CD4-positive, alpha-beta T cell (primary cell): ENCODE results near the gene KMO. TPM values are rescaled to one million over a fixed set of nuclear protein-coding genes. Genes with fewer than 3 reads are reported as not detected.

ENCODE experiments used
- ATAC-seq: fragments of 200-7000 bp; cut with Tn5 transposase; one replicate; pipeline ENCODE4 v1.10.0; 2022; ENCODE audit warnings: mild to moderate bottlenecking; ENCODE audit not compliant: poor library complexity
- CTCF ChIA-PET: fragments of 350-600 bp; sonication (Branson Sonifier 250); formaldehyde crosslinking; loops from one replicate; lab custom pipeline; 2021; ENCODE audit warnings: antibody characterized with exemption, inconsistent platforms; lab: Charles Lee
- POLR2A ChIA-PET: fragments of 350-600 bp; sonication (Branson Sonifier 250); formaldehyde crosslinking; loops from one replicate; lab custom pipeline; 2021; ENCODE audit warnings: antibody characterized with exemption, inconsistent platforms; lab: Charles Lee
- DNase-seq, 14 experiments: peaks; one replicate each; pipeline ENCODE4 v3.0.0-alpha.2; 2013 to 2020; ENCODE audit warnings: mixed read lengths in 2 of 14
- H3K27ac ChIP-seq, 2 donors: one replicate each; pipeline versions ENCODE4 v1.5.1 to v1.7.0; 2013; ENCODE audit warnings: low read length in 2 of 2, low read depth in 1 of 2, mild to moderate bottlenecking in 1 of 2
- H3K27me3 ChIP-seq, 2 experiments: 1 replicate in 1 of 2; 2 replicates in 1 of 2; pipeline versions ENCODE4 v1.6.1 to v1.7.0; 2013; ENCODE audit warnings: low read length in 2 of 2, control low read depth in 1 of 2, mild to moderate bottlenecking in 1 of 2, moderate library complexity in 1 of 2; ENCODE audit not compliant: insufficient read depth in 2 of 2, control insufficient read depth in 1 of 2
- H3K36me3 ChIP-seq: one replicate; pipeline ENCODE4 v1.6.1; 2013; ENCODE audit warnings: low read length, control low read depth; ENCODE audit not compliant: insufficient read depth
- H3K4me1 ChIP-seq: one replicate; pipeline ENCODE4 v1.6.1; 2013; ENCODE audit warnings: low read length, control low read depth; ENCODE audit not compliant: insufficient read depth
- H3K4me3 ChIP-seq: one replicate; pipeline ENCODE4 v1.5.1; 2013; ENCODE audit warnings: mild to moderate bottlenecking, low read length, moderate library complexity
- H3K9me3 ChIP-seq, 2 experiments: 1 replicate in 1 of 2; 2 replicates in 1 of 2; pipeline versions ENCODE4 v1.6.1 to v1.7.0; 2013; ENCODE audit warnings: low read length in 2 of 2, mild to moderate bottlenecking in 2 of 2, control low read depth in 1 of 2, moderate library complexity in 1 of 2; ENCODE audit not compliant: control insufficient read depth in 1 of 2, insufficient read depth in 1 of 2
- H3K27ac Mint-ChIP-seq: one replicate; pipeline ENCODE4 v1.8.0; 2020; ENCODE audit warnings: mixed read lengths
- H3K27me3 Mint-ChIP-seq: one replicate; pipeline ENCODE4 v1.8.0; 2021; ENCODE audit warnings: mixed read lengths
- H3K36me3 Mint-ChIP-seq: one replicate; pipeline ENCODE4 v1.8.0; 2021; ENCODE audit warnings: low read depth, mixed read lengths
- H3K4me1 Mint-ChIP-seq: one replicate; pipeline ENCODE4 v1.8.0; 2021; ENCODE audit warnings: low read depth, mixed read lengths
- H3K4me3 Mint-ChIP-seq: one replicate; pipeline ENCODE4 v1.8.0; 2020; ENCODE audit warnings: mild to moderate bottlenecking, mixed read lengths
- H3K9me3 Mint-ChIP-seq: one replicate; pipeline ENCODE4 v1.8.0; 2020; ENCODE audit warnings: mixed read lengths
- intact Hi-C, 2 experiments: fragments of 100-400 bp; cut with DNase I in 1 of 2; cut with micrococcal nuclease in 1 of 2; formaldehyde crosslinking; loops; one replicate each; pipeline versions ENCODE4 v1.15.1 to v1.9.0; 2023 to 2025; cut with DNase I, micrococcal nuclease
- polyA plus RNA-seq, 2 donors: library from polyadenylated mRNA; unstranded; fragments of 120-200 nt; gene quantifications; one replicate each; pipeline ENCODE4 v1.2.1, GENCODE V29; 2013
- total RNA-seq, 174 experiments: library from RNA in 2 of 174; stranded (reverse) in 2 of 174; gene quantifications; one replicate each; pipeline ENCODE4 v1.2.3 and lab custom pipeline; 2021 to 2026
- TF ChIP-seq, protein P1 (sequence below): fragments of 200-600 bp; IDR thresholded peaks from one replicate; pipeline ENCODE4 v1.8.0; 2022; ENCODE audit warnings: antibody characterized with exemption, mild to moderate bottlenecking

Gene KMO
- total RNA-seq (not detected), total RNA-seq (lab: John Stamatoyannopoulos, UW) (0 to 6.3 (median 0.55) reads per million in 172 experiments)
- polyA plus RNA-seq (2013, experiment 1 of 2): 0.96 TPM
- 0.54 TPM for polyA plus RNA-seq (2013, experiment 2 of 2)

DNA sequence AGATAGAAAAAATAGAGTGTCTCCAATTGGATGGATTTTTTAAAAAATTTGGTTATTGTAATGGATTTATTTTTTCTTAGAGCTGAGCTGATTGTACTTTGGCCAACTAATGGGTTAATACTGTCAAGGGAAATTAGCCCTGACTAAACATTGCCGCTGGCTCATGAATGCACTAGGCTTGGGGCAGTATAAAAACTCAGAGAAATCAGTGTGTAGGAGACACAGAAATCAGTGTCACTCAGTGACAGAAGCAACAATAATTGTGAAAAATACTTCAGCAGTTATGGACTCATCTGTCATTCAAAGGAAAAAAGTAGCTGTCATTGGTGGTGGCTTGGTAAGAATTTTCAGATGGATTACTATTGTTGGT lies at the start of gene KMO:
Gene KMO (plus strand): TSS at position 217 of the 370 bp plus-strand sequence. CDS start 67 bp downstream, at position 284.
- no peaks in the 10 kb centered on the region for H3K9me3 ChIP-seq
- H3K27ac ChIP-seq: no peak within 1 kb of the TSS
- H3K4me1 Mint-ChIP-seq: peaks cover 6% of the 10 kb centered on the region
- H3K36me3 ChIP-seq: no peaks in the 10 kb centered on the region
- H3K36me3 Mint-ChIP-seq: no peaks in the 10 kb centered on the region
- ChIA-PET POLR2A (interaction anchor here (0.6 to 1.2 kb wide), 3 partner anchors 19 to 108 kb away, joined by 3 to 4 read pairs (median 4); partner anchors contain the start of genes CHML and OPN3), CTCF (interaction anchor here (0.6 kb wide), 1 partner anchor 95 kb away, joined by 3 read pairs; no protein-coding TSS in a partner anchor)
- no peaks in the 10 kb centered on the region for H3K27me3 Mint-ChIP-seq
- ATAC-seq: no peak
- no peaks in the 10 kb centered on the region for H3K27me3 ChIP-seq
- peak in 2 of 14 experiments; percentile 29 to 46 for DNase-seq
- intact Hi-C loops: loop anchor here (5.0 to 10.0 kb wide), 6 partner anchors 80 to 1795 kb away; partner anchors contain the start of gene MAP1LC3C (in 1 of the 2)
- TF ChIP-seq, protein P1, sequence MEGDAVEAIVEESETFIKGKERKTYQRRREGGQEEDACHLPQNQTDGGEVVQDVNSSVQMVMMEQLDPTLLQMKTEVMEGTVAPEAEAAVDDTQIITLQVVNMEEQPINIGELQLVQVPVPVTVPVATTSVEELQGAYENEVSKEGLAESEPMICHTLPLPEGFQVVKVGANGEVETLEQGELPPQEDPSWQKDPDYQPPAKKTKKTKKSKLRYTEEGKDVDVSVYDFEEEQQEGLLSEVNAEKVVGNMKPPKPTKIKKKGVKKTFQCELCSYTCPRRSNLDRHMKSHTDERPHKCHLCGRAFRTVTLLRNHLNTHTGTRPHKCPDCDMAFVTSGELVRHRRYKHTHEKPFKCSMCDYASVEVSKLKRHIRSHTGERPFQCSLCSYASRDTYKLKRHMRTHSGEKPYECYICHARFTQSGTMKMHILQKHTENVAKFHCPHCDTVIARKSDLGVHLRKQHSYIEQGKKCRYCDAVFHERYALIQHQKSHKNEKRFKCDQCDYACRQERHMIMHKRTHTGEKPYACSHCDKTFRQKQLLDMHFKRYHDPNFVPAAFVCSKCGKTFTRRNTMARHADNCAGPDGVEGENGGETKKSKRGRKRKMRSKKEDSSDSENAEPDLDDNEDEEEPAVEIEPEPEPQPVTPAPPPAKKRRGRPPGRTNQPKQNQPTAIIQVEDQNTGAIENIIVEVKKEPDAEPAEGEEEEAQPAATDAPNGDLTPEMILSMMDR: no peak
- peak within 1 kb of the TSS; percentile 42 for H3K27ac Mint-ChIP-seq
- peaks cover 2% of the 10 kb centered on the region for H3K4me1 ChIP-seq
- H3K4me3 Mint-ChIP-seq: peak within 1 kb of the TSS; percentile 97
- H3K9me3 Mint-ChIP-seq: no peaks in the 10 kb centered on the region
- peak within 1 kb of the TSS; percentile 59 for H3K4me3 ChIP-seq

DNA sequence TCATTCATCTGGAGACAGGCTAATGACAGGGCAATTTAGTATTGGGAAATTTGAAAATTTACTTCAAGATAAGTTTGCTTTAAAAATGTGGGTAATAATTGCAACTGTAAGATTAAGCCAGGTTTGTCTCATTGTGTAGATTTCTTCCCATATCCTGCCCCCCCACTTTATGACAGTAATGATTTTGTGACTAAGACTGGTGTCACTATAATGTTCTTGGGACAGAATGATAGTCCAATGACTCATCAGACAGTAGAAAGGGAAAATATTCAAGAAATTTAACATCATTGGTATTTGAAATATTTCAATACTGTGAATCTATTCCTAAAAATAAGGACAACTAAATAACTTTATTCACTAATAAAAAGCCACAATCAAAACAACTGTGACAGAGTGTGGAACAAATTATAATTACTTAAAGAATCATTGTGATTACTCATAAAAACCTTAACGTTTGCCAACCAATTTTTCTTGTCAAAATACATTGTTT lies 49.4 kb upstream of the KMO start:
- Mint-ChIP-seq H3K27ac (no peak overlapping the region), H3K27me3 (peaks cover 8% of the 10 kb centered on the region), H3K9me3 (no peaks in the 10 kb centered on the region), H3K4me1 (no peaks in the 10 kb centered on the region), H3K36me3 (no peaks in the 10 kb centered on the region), H3K4me3 (no peak overlapping the region)
- Histone ChIP-seq H3K4me1 (no peaks in the 10 kb centered on the region), H3K36me3 (no peaks in the 10 kb centered on the region), H3K27me3 (no peaks in the 10 kb centered on the region), H3K27ac (no peak overlapping the region), H3K4me3 (no peak overlapping the region), H3K9me3 (no peaks in the 10 kb centered on the region)
- TF ChIP-seq, protein P1: no peak
- DNase-seq (no peak), ATAC-seq (no peak)
- intact Hi-C loops: no loop called here
- CTCF ChIA-PET: no interaction called here
- POLR2A ChIA-PET: no interaction called here

DNA sequence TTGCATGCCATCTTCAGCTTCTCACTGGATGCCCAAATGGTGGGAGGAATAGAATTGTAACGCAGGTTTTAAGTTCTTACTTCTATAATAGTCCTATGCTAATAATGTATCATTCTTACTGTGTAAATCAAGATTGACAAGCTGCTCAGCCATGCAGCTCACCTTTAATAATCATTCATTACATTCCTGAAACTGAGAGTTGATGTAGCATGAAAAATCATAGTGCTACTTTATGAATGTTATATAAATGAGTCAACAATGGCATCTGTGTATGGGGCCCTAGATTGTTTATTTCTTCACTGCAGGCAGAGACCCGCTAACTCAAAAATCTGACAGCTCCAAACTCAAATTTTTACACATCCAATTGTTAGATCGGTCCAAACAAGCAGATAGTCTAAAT lies 47.0 kb upstream of the KMO start:
- H3K27ac Mint-ChIP-seq: no peak overlapping the region
- intact Hi-C loops: no loop called here

More for the DNA sequence above, 47.0 kb upstream of the KMO start:
- no peak overlapping the region for H3K4me3 ChIP-seq
- H3K27ac ChIP-seq: no peak overlapping the region
- Mint-ChIP-seq H3K4me3 (no peak overlapping the region), H3K4me1 (no peaks in the 10 kb centered on the region), H3K27me3 (peaks cover 8% of the 10 kb centered on the region), H3K36me3 (no peaks in the 10 kb centered on the region), H3K9me3 (no peaks in the 10 kb centered on the region)
- no peaks in the 10 kb centered on the region for H3K4me1 ChIP-seq
- ChIA-PET CTCF (no interaction called here), POLR2A (no interaction called here)
- H3K27me3 ChIP-seq: no peaks in the 10 kb centered on the region
- no peak for DNase-seq
- no peaks in the 10 kb centered on the region for H3K9me3 ChIP-seq
- ATAC-seq: no peak
- TF ChIP-seq, protein P1: no peak
- H3K36me3 ChIP-seq: no peaks in the 10 kb centered on the region
